GM10266 (cell line): ENCODE measurements around the gene BRAF.

Experiments
- DNase-seq: peaks from one replicate; pipeline ENCODE4 v3.0.0; 2012; ENCODE audit errors: extremely low spot score
- TF ChIP-seq, protein P1 (sequence below): IDR thresholded peaks from 2 replicates; pipeline ENCODE4 v1.5.1; 2012; ENCODE audit warnings: mild to moderate bottlenecking, low read depth; ENCODE audit not compliant: control insufficient read depth, insufficient read depth; ENCODE audit errors: missing control alignments

Gene BRAF

DNA sequence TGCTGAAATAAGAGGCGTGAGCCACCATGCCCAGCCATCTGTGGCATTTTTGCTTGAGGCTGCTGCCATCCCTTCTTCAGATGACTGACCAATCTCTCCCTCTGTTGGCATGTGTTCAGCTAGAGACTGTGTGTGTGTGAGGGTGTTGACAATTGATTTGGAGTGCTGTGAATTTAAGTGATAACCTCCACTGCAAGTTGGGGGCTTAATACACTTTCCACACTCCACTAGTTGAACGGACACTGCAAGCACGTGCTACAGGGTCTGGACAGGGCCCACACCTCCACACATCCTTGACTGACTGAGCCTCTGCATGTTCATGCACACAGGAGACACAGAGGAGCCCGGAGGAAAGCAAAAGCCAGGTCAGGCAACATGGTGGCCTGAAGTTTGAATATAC, 51.3 kb downstream of the BRAF start:
- TF ChIP-seq, protein P1, sequence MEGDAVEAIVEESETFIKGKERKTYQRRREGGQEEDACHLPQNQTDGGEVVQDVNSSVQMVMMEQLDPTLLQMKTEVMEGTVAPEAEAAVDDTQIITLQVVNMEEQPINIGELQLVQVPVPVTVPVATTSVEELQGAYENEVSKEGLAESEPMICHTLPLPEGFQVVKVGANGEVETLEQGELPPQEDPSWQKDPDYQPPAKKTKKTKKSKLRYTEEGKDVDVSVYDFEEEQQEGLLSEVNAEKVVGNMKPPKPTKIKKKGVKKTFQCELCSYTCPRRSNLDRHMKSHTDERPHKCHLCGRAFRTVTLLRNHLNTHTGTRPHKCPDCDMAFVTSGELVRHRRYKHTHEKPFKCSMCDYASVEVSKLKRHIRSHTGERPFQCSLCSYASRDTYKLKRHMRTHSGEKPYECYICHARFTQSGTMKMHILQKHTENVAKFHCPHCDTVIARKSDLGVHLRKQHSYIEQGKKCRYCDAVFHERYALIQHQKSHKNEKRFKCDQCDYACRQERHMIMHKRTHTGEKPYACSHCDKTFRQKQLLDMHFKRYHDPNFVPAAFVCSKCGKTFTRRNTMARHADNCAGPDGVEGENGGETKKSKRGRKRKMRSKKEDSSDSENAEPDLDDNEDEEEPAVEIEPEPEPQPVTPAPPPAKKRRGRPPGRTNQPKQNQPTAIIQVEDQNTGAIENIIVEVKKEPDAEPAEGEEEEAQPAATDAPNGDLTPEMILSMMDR: no peak
- no peak for DNase-seq

DNA sequence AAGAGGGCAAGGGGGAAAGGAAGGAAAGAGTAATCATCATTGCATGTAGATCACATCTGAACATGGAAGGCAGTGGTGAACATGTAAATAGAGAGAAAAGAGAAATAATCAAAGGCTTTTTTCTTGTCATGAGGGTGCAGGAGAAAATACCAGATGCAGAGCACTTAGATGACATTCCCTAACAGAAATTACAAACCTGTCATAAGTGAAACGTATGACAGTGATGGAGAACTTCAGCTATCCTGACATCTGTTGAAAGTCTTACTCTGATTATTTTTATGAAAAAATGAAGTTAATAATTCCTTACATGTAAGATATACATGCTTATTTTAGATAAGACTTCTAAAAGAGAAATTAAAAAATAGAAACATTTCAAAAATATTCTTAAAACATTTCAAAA, 54.7 kb downstream of the BRAF start:
- no peak for DNase-seq
- TF ChIP-seq, protein P1: no peak

DNA sequence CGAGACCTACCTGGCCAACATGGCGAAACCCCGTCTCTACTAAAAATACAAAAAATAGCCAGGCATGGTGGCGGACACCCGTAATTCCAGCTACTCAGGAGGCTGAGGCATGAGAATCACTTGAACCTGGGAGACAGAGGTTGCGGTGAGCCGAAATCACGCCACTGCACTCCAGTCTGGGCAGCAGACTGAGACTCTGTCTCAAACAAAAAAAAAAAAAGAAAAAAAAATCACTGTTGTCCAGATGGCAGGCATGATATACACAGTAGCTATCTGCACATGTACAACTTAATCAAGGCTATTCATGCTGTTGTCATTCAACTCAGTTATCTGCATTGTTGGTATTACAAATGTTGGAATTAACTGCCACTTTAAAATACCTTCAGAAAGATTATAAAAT, 55.3 kb downstream of the BRAF start:
- no peak for DNase-seq
- TF ChIP-seq, protein P1: no peak

DNA sequence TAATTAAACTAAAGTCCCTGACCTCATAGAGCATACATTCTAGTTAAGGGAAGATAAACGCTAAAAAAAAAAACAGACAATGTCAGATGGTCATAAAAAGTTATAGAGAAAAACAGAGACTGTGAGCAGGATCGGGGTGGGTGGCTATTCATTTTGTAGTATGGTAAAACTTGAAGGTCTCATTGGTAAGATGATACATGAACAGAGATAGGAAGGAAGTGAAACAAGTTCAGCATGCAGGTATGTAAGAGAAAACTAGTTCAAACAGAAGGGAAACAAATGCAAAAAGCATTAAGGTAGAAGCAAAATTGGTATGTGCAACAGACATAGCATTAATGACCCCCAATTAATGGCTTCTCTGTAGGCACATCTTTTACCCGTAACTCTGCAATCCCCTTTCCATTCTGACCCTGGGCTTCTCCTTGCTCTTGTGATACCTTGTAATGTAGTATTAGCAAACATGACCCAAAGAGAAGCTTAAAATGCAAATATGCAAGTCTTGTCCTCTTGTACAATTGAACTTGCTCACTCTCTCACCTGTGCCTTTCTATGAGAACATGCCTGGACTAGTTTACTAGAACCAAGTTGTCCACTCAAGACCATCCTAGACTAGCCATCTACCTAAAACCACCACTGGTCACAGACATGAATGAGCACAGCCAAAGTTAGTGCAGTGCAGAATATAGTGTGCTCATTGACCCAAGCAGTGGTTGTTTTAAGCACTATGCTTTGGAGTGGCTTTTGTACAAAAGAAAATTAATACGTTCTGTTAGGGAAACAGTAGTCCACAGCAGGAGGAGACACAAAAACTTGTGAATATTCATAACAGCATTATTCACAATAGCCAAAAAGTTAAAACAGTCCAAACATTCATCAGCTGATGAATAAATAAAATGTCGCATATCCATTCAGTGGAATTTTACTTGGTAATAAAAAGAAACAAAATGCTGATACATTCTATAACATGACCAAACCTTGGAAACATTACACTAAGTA, 57.0 kb downstream of the BRAF start:
- no peak for DNase-seq
- TF ChIP-seq, protein P1: no peak

DNA sequence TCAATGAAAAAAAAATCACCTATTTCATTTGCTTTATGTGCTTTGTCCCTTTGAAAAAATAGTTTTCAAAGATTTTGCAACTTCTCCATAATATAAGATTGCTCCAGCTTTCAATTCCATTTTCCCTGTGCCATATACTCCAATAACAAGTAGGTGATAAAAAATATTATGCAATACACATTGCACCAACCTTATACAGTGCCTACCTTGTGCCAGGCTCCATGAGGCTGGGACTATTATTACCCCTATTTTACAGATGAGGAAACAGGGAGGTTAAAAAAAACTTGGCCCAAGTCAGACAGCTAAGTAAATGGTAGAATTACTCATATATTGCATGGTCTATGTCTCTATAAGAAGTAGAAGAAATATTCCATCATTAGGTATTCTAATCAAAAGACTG, 57.8 kb downstream of the BRAF start:
- no peak for DNase-seq
- TF ChIP-seq, protein P1: no peak

DNA sequence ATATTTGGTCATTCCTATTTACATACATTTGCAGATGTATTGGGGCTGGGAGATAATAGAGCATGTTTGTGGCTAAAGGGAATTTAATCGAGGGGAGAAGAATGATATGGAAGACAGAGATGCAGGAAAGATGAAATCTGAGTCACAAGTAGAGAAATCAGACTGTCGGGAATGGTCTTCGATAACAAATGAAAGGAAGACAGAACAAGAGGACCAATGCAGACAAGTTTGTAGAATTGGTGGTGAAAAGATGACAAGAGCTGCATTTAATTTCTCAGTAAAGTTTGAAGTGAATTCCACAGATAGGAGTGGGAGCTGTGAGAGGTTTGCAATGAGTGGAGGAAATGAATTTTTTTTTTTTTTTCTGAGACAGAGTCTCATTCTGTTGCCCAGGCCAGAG, 60.0 kb downstream of the BRAF start:
- no peak for DNase-seq
- TF ChIP-seq, protein P1: no peak

DNA sequence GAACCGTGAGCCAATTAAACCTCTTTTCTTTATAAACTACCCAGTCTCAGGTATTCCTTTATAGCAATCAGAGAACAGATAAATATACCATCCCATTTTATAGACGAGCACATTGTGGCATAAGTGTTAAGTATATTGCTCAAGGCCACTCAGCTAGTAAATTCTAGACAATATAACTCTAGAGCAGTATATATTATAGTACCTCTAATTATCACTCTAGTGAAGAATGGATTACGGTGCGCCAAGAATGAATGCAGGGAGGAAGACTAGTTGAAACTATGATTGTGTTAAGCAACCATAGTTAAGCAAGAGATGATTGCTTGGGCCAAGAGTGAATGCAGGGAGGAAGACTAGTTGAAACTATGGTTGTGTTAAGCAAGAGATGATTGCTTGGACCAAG, 60.9 kb downstream of the BRAF start:
- no peak for DNase-seq
- TF ChIP-seq, protein P1: no peak
